ENCODE measurements around the gene THSD7A.

Gene THSD7A

GRCh38 chr7:11633310-11633709 is 198.7 kb downstream of the THSD7A start:
- DNase-seq (ENCODE audit: low read depth) = no peak

GRCh38 chr7:11630355-11630754 is 201.6 kb downstream of the THSD7A start:
- DNase-seq (ENCODE audit: low read depth) = no peak

GRCh38 chr7:11625669-11626068 is 206.3 kb downstream of the THSD7A start:
- DNase-seq (ENCODE audit: low read depth) = no peak

- DNase-seq (ENCODE audit: low read depth) = no peak
Observed at GRCh38 chr7:11623093-11623678, 208.8 kb downstream of the THSD7A start.

- no peak for DNase-seq (ENCODE audit: low read depth)
Observed at GRCh38 chr7:11620406-11621253, 211.4 kb downstream of the THSD7A start.

- no peak for DNase-seq (ENCODE audit: low read depth)
Observed at GRCh38 chr7:11616466-11616865, 215.5 kb downstream of the THSD7A start.

GRCh38 chr7:11615174-11615573 is 216.8 kb downstream of the THSD7A start:
- DNase-seq (ENCODE audit: low read depth) = no peak

- DNase-seq (ENCODE audit: low read depth) = no peak
Observed at GRCh38 chr7:11613292-11613930, 218.6 kb downstream of the THSD7A start.

GRCh38 chr7:11612737-11613136 is 219.3 kb downstream of the THSD7A start:
- no peak for DNase-seq (ENCODE audit: low read depth)

GRCh38 chr7:11609096-11609670 is 222.8 kb downstream of the THSD7A start:
- DNase-seq (ENCODE audit: low read depth) = no peak

- no peak for DNase-seq (ENCODE audit: low read depth)
Observed at GRCh38 chr7:11607686-11608085, 224.3 kb downstream of the THSD7A start.

- no peak for DNase-seq (ENCODE audit: low read depth)
Observed at GRCh38 chr7:11605749-11606148, 226.2 kb downstream of the THSD7A start.

GRCh38 chr7:11604505-11604904 is 227.5 kb downstream of the THSD7A start:
- DNase-seq (ENCODE audit: low read depth) = no peak

GRCh38 chr7:11601761-11602160 is 230.2 kb downstream of the THSD7A start:
- DNase-seq (ENCODE audit: low read depth) = no peak

- no peak for DNase-seq (ENCODE audit: low read depth)
Observed at GRCh38 chr7:11593322-11593721, 238.7 kb downstream of the THSD7A start.

- DNase-seq (ENCODE audit: low read depth) = no peak
Observed at GRCh38 chr7:11592699-11593098, 239.3 kb downstream of the THSD7A start.

GRCh38 chr7:11591943-11592342 is 240.1 kb downstream of the THSD7A start:
- no peak for DNase-seq (ENCODE audit: low read depth)

- no peak for DNase-seq (ENCODE audit: low read depth)
Observed at GRCh38 chr7:11591055-11591633, 240.9 kb downstream of the THSD7A start.

GRCh38 chr7:11589251-11589650 is 242.7 kb downstream of the THSD7A start:
- DNase-seq (ENCODE audit: low read depth) = no peak

GRCh38 chr7:11587814-11588213 is 244.2 kb downstream of the THSD7A start:
- no peak for DNase-seq (ENCODE audit: low read depth)

GRCh38 chr7:11587048-11587447 is 244.9 kb downstream of the THSD7A start:
- no peak for DNase-seq (ENCODE audit: low read depth)

GRCh38 chr7:11584406-11585031 is 247.5 kb downstream of the THSD7A start:
- DNase-seq (ENCODE audit: low read depth) = no peak
